ENCODE results near the gene UBL4A. TPM values are rescaled to one million over a fixed set of nuclear protein-coding genes. Genes with fewer than 3 reads are reported as not detected.

UBL4A gene
- total RNA-seq, 1 experiment from 2014 or later = 84.0 TPM

DNA sequence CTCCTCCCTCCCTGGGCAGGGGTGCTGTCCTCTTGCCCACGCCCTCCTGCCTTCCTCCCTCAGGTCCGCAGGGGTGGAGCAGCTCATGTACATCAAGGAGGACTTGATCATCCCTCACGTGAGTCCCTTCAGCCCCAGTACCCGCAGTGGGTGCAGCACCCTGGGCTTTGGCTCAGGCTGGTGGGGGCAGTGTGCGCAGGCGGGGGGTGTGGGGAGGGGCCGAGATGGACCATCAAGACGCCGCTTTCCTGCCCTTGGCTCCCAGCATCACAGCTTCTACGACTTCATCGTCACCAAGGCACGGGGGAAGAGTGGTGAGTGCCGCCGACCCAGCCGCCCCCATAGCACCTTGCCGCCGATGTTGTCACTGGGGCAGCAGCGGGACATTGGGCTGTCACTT, 36.8 kb downstream of the UBL4A start:
- Histone ChIP-seq H3K36me3 (replicated peaks; ENCODE audit: control insufficient read depth, insufficient read depth, low read length) (peaks cover 2% of the 10 kb centered on the region), H3K27me3 (ENCODE audit: control insufficient read depth, insufficient read depth, low read length) (no peaks in the 10 kb centered on the region), H3K4me3 (ENCODE audit: insufficient read depth, low read depth, low read length) (no peak overlapping the region)
- DNase-seq = no peak

DNA sequence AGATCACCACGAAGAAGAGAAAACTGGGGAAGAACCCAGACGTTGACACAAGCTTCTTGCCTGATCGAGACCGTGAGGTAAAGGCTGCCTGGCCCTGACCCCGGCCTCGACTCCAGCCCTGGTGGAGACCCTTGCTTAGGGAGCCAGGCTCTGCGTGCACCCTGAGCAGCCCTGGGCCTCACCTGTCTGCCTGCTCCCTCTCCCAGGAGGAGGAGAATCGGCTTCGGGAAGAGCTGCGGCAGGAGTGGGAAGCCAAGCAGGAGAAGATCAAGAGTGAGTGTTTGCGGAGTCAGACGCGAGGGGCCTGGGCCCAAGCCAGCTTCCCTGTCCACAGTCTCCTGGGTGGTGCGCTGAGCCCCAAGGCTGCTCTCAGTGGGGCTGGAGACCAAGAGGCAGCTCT, 37.9 kb downstream of the UBL4A start:
- Histone ChIP-seq H3K36me3 (replicated peaks; ENCODE audit: control insufficient read depth, insufficient read depth, low read length) (peaks cover 2% of the 10 kb centered on the region), H3K4me3 (ENCODE audit: insufficient read depth, low read depth, low read length) (no peak overlapping the region), H3K27me3 (ENCODE audit: control insufficient read depth, insufficient read depth, low read length) (no peaks in the 10 kb centered on the region)
- DNase-seq = no peak

DNA sequence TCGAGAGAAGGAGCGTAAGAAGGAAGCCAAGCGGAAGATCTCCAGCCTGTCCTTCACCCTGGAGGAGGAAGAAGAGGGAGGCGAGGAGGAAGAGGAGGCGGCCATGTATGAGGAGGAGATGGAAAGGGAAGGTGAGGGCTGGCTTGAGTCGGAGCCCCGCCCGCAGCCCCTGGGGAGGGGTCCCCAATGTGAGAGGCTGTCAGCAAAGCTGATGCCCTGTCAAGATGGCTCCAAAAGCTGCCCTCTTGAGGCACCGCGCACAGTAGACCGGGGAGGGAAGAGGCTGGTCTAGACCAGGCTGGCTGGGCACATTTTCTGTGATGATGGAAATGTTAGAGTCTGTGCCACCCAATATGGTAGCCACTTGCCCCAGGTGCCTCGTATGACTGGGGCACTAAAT, 40.0 kb downstream of the UBL4A start:
- no peak overlapping the region for H3K4me3 ChIP-seq (ENCODE audit: insufficient read depth, low read depth, low read length)
- no peaks in the 10 kb centered on the region for H3K27me3 ChIP-seq (ENCODE audit: control insufficient read depth, insufficient read depth, low read length)
- no peak for DNase-seq
- H3K36me3 ChIP-seq (replicated peaks; ENCODE audit: control insufficient read depth, insufficient read depth, low read length) = peaks cover 2% of the 10 kb centered on the region

DNA sequence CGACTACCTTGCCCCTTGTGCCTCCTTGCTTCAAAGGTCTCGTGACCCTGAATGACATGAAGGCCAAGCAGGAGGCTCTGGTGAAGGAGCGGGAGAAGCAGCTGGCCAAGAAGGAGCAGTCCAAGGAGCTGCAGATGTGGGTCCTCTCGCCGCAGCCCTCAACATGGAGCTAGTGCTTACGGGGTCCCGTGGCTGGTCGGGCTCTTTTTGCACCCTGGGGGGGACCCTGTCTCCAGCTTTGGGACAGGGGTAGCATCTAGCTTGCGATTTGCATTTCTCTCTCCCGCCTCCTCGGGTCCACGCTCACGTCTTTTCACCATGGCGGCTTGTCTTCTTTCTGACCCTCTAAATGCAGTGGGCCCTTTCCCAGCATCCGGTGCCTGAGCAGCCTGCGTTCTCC, 40.6 kb downstream of the UBL4A start:
- Histone ChIP-seq H3K36me3 (replicated peaks; ENCODE audit: control insufficient read depth, insufficient read depth, low read length) (peaks cover 2% of the 10 kb centered on the region), H3K4me3 (ENCODE audit: insufficient read depth, low read depth, low read length) (no peak overlapping the region), H3K27me3 (ENCODE audit: control insufficient read depth, insufficient read depth, low read length) (no peaks in the 10 kb centered on the region)
- DNase-seq = no peak

DNA sequence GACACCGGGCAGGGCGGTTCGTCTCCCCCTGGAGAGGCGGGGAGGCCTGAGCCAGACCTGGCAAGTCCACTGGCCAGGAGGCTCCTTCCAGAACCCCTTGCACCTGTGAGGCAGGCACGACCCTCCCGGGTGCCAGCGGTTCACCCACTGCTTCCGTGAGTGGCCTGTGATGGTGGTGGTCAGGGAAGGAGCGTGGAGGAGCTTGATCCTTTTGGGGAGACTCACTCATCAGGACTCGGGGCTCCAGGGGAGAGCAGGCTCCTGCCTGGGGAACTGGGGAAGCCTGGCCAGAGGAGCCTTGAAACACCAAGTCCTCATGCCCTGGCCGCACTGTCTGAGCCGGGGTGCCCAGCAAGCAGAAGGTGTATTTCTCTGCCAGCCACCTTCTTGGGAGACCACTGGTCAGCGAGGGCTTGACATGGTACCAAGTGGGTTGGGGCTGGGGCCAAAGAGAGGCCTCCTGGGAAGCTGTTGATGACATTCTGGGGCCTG, 41.6 kb downstream of the UBL4A start:
- peak overlapping the region; percentile 53 for H3K4me3 ChIP-seq (ENCODE audit: insufficient read depth, low read depth, low read length)
- no peak for DNase-seq
- H3K27me3 ChIP-seq (ENCODE audit: control insufficient read depth, insufficient read depth, low read length) = no peaks in the 10 kb centered on the region
- no peaks in the 10 kb centered on the region; the same call in none of the 2 replicates for H3K36me3 ChIP-seq (replicated peaks; ENCODE audit: control insufficient read depth, insufficient read depth, low read length)

DNA sequence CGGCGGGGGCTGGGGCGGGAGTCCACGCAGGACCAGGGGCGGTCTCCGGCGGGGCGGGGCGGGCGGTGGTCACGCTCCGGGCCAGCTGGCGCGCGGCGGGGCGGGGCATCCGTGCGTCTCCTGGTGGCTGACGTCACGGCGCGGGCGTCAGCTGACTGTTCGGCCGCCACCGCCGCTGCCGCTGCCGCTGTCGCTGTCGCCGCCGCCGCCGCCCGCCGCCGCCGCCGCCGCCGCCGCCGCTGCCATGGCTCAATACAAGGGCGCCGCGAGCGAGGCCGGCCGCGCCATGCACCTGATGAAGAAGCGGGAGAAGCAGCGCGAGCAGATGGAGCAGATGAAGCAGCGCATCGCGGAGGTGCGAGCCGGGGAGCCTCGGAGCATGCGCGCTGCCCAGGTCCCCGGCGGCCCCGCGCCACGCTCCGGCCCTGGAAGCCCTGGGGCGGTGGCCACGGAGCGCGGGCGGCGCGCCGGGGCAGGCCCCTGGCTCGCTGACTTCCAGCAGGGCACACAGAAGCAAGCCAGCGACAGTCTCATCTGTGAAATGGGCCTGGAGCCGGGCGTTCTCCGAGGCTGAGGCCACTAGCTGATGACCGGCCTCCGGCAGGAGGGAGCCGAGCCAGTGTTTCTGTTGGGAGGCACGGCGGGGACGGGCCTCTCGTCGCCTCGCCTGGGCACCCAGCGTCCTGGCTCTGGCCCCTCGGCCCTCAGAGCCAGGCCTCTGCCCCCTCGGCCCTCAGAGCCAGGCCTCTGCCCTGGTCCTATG, 42.2 kb downstream of the UBL4A start, which contains the start of gene FAM50A:
FAM50A (plus strand) TSS at position 150 of the 763 bp plus-strand sequence; CDS start at position 245, 95 bp downstream.
- peak within 1 kb of the TSS; percentile 53 for H3K4me3 ChIP-seq (ENCODE audit: insufficient read depth, low read depth, low read length)
- peak; percentile 94 for DNase-seq
- H3K27me3 ChIP-seq (ENCODE audit: control insufficient read depth, insufficient read depth, low read length) = no peaks in the 10 kb centered on the region
- H3K36me3 ChIP-seq (replicated peaks; ENCODE audit: control insufficient read depth, insufficient read depth, low read length) = peaks cover 2% of the 10 kb centered on the region

DNA sequence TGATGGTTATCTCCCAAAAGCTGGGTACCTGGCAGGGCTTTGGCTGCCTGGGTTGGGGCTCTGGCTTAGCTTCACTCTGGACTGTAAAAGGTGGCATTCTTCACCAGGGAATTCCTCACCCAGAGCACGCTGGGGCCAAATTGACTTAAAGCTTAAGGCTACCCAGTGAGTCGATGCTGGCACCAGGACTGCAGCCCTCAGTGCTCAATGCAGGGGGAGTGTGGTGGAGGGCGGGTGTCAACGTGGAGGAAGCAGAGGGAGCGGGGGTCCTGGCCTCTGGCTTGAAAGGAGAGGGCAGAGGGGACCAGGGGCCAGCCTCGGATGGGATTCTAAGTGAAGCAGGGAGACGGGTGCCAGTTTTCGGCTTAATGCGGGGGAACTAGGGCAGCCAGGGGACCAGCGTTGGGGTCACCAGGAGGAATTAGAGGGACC, 42.9 kb downstream of the UBL4A start:
- H3K27me3 ChIP-seq (ENCODE audit: control insufficient read depth, insufficient read depth, low read length) = no peaks in the 10 kb centered on the region
- DNase-seq = no peak
- H3K4me3 ChIP-seq (ENCODE audit: insufficient read depth, low read depth, low read length) = peak overlapping the region; percentile 41

DNA sequence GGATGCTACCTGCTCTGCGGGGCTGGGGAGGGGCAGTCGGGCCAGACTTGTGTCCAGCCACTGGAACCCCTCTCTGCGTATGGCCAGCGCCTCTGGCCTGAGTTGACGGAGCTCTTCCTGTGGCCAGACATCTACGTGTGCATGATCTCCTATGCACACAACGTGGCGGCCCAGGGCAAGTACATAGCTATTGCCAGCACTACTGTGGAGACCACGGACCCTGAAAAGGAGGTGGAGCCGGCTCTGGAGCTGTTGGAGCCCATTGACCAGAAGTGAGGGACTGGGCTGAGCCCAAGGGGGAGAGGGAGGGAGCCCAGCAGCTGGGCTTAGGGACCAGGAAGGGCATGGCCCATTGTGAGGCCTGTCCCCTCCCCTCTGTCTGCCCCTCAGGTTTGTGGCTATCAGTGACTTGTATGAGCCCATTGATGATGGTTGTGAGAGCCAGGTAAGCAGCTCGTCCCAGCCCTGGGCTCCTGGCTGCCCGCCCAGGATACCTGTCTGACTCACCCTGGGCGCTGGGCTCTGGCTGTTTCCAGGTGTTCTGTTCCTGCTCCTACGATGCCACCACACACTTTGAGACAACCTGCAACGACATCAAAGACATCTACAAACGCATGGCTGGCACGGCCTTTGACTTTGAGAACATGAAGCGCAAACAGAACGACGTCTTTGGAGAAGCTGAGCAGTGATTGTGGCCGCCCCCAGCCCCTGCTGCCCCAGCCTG, 44.3 kb downstream of the UBL4A start:
- DNase-seq = no peak
- no peaks in the 10 kb centered on the region for H3K27me3 ChIP-seq (ENCODE audit: control insufficient read depth, insufficient read depth, low read length)
- H3K4me3 ChIP-seq (ENCODE audit: insufficient read depth, low read depth, low read length) = no peak overlapping the region
- H3K36me3 ChIP-seq (replicated peaks; ENCODE audit: control insufficient read depth, insufficient read depth, low read length) = peaks cover 5% of the 10 kb centered on the region

More for the DNA sequence above, 42.9 kb downstream of the UBL4A start:
- peaks cover 5% of the 10 kb centered on the region for H3K36me3 ChIP-seq (replicated peaks; ENCODE audit: control insufficient read depth, insufficient read depth, low read length)

DNA sequence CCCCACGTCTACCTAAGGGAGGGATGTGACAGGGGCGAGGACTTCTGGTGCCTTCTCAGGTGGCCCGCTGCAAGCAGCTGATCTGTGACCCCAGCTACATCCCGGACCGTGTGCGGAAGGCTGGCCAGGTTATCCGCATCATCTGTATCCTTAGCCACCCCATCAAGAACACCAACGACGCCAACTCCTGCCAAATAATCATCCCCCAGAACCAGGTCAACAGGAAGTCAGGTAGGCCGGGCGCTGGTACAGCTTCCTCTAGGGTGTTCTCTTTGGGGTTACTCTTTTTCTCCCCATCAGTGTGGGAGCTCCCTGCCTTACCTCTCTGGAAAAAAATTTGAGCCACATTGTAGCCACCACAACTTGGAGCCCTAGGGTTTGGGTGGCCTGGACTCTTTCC, 44.9 kb downstream of the UBL4A start:
- Histone ChIP-seq H3K27me3 (ENCODE audit: control insufficient read depth, insufficient read depth, low read length) (no peaks in the 10 kb centered on the region), H3K36me3 (replicated peaks; ENCODE audit: control insufficient read depth, insufficient read depth, low read length) (peaks cover 5% of the 10 kb centered on the region), H3K4me3 (ENCODE audit: insufficient read depth, low read depth, low read length) (no peak overlapping the region)
- DNase-seq = no peak

DNA sequence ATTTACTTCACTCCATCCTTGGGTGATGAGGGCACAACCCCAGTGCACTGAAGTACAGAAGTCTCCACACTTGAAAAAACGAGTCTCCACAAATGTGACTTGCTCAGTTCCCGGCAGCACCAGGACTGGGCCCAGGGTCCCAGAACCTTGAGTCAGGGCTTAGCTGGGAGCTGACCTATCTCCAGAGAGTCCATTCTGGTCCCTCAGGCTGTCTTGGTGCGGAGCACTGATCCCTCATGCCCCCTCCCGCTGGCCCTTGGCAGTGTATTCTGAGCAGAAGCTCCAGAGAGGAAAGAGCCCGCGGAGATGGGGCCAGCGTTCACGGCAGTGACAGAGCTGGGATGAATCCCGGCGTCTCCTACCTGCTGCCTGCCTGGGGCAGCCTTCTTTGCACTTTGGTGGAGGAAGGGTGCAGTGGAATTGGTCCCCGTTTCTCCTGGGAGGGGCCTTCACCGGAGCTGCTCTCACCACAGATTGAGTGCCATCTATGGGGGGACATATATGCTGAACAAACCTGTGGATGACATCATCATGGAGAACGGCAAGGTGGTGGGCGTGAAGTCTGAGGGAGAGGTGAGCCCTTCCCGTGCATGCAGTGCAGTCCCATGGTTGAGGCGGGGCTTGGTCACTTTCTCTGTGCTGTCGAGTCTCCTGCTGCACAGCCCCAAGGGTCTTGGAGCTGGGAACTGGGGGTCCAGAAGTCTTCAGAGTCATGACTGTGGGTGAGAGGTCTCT, 45.6 kb downstream of the UBL4A start:
- Histone ChIP-seq H3K27me3 (ENCODE audit: control insufficient read depth, insufficient read depth, low read length) (no peaks in the 10 kb centered on the region), H3K4me3 (ENCODE audit: insufficient read depth, low read depth, low read length) (no peak overlapping the region), H3K36me3 (replicated peaks; ENCODE audit: control insufficient read depth, insufficient read depth, low read length) (peaks cover 5% of the 10 kb centered on the region)
- no peak for DNase-seq

DNA sequence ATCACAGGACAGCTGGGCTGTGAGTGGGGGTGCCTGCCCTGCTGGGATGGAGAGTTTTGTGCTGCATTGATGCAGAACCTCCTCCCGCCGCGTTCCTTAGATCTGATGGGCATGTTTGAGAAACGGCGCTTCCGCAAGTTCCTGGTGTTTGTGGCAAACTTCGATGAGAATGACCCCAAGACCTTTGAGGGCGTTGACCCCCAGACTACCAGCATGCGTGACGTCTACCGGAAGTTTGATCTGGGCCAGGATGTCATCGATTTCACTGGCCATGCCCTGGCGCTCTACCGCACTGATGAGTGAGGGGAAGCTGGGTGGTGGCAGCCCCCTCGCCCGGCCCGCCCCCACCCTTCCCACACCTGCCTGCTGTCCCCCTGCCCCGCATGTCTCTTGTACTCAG, 46.6 kb downstream of the UBL4A start:
- no peak for DNase-seq
- H3K36me3 ChIP-seq (replicated peaks; ENCODE audit: control insufficient read depth, insufficient read depth, low read length) = peaks cover 5% of the 10 kb centered on the region
- no peak overlapping the region for H3K4me3 ChIP-seq (ENCODE audit: insufficient read depth, low read depth, low read length)
- no peaks in the 10 kb centered on the region for H3K27me3 ChIP-seq (ENCODE audit: control insufficient read depth, insufficient read depth, low read length)

DNA sequence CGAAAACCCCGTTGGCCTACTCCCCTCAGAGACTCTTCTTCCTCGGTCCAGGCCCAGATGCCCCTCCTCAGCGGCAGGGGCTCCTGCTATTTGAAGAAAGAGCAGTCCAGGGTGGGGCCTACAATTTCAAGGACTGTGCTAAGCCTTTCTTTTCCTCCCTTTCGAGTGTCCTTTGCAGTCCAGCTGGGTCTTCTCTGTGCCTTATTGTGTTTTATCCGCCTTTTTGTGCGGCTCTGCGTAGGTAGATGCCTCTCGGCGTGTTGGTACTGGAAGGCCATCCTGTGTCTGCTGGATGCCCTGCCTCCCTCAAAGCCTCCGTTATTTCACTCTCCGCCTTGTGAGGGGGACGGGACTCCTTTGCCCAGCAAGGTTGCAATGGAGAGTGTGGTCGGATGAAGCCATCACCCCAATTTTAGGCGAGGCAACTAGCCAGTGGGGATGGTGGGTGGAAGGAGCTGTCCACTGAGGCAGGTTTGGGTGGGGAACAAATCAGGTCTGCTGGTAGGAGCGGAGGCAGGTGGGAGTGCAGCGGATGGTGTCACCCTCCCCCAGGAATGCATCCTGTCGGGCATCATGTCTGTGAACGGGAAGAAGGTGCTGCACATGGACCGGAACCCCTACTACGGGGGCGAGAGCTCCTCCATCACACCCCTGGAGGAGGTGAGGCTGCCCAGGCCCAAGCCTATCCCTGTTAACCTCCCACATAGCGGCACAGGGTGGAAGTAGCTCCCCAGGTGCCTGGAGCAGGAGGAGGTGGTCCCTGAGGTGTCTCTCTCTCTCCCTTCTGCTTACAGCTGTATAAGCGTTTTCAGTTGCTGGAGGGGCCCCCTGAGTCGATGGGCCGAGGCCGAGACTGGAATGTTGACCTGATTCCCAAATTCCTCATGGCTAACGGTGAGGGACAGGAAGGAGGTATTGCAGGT, 48.2 kb downstream of the UBL4A start:
- DNase-seq = no peak
- Histone ChIP-seq H3K27me3 (ENCODE audit: control insufficient read depth, insufficient read depth, low read length) (no peaks in the 10 kb centered on the region), H3K4me3 (ENCODE audit: insufficient read depth, low read depth, low read length) (peak overlapping the region; percentile 84), H3K36me3 (replicated peaks; ENCODE audit: control insufficient read depth, insufficient read depth, low read length) (peaks cover 5% of the 10 kb centered on the region)

DNA sequence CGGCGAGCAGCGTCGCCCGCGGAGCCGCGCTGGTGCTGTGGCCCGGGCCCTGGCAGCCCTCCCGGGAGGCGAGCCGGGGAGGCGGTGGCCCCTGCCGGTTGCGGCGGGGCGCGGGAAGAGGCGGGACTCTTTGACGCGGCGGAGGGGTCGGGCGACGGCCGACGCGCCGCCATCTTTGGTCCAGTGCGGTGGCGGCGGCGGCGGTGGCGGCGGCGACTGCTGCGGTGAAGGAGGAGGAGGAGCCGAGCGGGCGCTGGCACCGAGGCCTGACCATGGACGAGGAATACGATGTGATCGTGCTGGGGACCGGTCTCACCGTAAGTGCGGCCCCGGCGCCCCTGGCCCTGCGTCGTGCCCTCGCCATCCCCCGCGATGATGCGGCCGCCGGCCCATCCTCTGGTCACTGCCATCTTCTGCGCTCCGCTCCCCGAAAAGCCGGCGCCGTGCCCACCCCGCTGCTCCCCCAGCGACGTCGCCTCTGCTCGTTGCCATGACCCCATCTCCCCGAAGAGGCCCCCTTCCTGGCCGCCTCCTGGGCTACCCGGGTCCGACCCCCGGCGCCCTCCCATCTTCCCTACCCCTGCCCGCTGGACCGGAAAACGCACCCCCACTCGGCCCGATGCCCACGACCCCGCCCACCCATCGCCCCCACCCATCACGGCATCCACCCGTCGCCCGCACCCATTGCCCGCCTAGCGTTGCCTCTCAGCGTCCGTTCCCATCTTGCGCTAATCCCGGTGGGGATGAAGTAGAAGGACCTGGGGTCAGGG, 49.2 kb downstream of the UBL4A start, which contains the start of gene GDI1:
GDI1 (plus strand) TSS at position 172 of the 770 bp plus-strand sequence; CDS start at position 273, 101 bp downstream.
- peak; percentile 87 for DNase-seq
- Histone ChIP-seq H3K27me3 (ENCODE audit: control insufficient read depth, insufficient read depth, low read length) (no peaks in the 10 kb centered on the region), H3K36me3 (replicated peaks; ENCODE audit: control insufficient read depth, insufficient read depth, low read length) (peaks cover 5% of the 10 kb centered on the region), H3K4me3 (ENCODE audit: insufficient read depth, low read depth, low read length) (peak within 1 kb of the TSS; percentile 84)

Measured in H7 (cell line).